NCI-H345 treated with DMSO at 0.1 percent for 48 hours (cell line): ENCODE results near the gene PHF14.

Experiments used
- DNase-seq: peaks from one replicate; lab custom pipeline; 2025; ENCODE audit not compliant: unreplicated experiment; lab: John Stamatoyannopoulos, UW

PHF14 gene

DNA sequence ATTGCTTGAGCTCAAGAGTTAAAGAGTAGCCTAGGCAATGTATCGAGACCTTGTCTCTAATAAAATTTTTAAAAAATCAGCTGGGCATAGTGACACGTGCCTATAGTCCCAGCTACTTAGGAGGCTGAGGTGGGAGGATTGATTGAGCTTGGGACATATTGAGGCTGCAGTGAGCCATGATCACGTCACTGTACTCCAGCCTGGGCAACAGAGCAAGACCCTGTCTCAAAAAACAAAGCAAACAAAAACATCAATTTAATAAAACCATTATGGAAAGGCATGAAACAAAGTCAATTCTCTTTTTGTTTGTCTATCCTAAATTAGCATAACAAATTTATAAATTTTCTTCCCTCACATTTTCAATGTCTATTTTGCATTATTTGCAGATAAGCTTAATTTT lies 108.4 kb downstream of the PHF14 start:
- DNase-seq = no peak

GRCh38 chr7:11082552-11083213 lies 109.0 kb downstream of the PHF14 start:
- DNase-seq = no peak

DNA sequence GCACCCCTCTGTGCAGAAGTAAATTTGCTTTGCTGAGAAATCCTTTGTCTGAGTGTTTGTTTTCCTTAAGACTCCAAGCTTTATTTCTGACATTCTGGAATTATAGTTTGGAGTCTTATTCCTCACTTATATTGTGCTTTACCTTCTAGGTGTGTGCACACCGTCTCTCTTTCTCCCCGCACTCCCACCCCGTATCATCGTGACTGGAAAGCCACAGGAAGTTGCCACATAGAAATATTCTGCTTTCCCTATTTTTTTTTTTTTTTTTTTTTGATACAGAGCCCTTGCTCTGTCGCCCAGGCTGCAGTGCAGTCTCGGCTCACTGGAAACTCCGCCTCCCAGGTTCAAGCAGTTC lies 109.5 kb downstream of the PHF14 start:
- no peak for DNase-seq

GRCh38 chr7:11104578-11104977 lies 130.9 kb downstream of the PHF14 start:
- DNase-seq = no peak

- no peak for DNase-seq
Observed at GRCh38 chr7:11109659-11110058, 136.0 kb downstream of the PHF14 start.

- no peak for DNase-seq
Observed at GRCh38 chr7:11120068-11120664, 146.5 kb downstream of the PHF14 start.

GRCh38 chr7:11120675-11121220 lies 147.1 kb downstream of the PHF14 start:
- no peak for DNase-seq

DNA sequence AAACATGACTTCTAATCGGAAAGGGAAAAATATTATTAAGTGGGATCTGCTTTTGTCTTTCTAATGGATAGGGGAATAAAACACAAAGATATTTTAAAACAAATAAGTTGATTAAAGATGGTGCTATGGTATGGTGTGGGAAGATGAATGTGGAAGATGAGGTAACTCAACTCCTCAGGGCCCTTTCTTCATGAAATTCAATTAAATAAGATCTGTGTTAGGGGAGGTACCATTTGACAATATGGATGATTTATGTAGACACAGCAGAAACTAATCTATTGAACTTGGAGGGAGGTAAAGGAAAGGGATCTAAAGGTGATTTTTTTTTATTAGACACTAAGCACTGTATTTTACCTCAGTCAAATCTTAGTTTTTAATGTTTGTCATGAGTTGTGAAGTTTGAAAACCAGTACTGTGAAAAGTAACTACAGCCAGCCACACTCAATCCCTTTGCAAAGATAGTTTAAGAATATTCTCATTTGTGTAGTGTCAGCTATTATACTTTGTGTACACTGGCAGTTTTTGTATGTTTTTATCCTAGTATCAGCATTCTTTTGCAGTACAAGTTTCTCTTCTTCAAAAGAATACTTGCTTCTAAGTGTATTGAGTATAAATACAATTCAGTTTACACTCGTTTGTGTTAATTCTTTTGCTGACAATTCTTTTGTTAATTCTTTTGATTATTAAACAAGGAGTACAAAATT lies 151.3 kb downstream of the PHF14 start:
- no peak for DNase-seq

DNA sequence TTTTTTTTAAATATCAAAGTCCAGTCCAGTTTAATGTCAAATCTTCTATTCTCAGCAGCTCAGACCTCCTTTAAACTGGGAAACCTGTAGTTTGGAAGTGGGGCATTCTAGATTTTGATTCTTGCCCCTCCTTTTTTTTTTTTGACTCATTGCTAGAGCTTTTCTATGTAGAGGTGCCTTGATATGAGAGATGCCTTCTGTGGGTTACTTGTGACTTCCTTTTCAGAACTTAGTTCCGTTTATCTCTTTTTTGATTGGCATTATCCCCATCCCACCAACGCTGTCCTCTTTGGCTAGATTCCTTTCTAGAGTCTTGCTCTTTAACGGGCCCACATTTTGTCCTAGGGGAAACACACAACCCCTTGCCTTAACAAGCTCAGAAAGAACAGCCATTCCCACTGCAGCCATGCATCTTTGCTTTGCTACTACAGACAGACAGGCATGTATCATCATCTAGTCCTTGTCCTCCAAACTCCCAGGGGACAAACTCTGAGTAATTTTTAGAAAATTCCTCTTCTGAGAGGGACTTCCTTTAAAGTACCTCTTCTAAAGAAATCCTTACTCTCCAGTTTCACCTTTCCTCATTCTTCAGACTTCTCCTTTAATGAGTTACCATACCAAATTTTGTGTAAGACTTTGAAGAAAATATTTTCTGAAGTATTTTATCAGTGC lies 153.6 kb downstream of the PHF14 start:
- no peak for DNase-seq

GRCh38 chr7:11127988-11128387 lies 154.3 kb downstream of the PHF14 start:
- DNase-seq = no peak

- no peak for DNase-seq
Observed at GRCh38 chr7:11128498-11128897, 154.8 kb downstream of the PHF14 start.

DNA sequence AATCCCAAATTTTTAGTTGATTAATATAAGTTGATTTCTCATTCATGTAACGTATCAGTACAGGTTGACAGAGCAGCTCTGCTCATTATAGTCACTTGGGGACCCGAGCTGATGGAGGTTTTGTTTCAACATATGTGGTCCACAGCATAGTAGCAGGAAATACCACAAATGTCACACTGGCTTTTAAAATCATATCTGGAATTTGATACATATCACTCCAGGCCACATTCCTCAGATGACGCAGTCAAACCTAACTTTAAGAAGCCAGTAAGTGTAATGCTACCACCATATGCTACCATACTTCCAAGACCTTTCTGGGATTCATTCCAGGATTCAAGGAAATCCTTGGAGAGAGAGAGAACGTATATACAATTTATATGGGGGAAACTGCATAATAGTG lies 156.3 kb downstream of the PHF14 start:
- no peak for DNase-seq

DNA sequence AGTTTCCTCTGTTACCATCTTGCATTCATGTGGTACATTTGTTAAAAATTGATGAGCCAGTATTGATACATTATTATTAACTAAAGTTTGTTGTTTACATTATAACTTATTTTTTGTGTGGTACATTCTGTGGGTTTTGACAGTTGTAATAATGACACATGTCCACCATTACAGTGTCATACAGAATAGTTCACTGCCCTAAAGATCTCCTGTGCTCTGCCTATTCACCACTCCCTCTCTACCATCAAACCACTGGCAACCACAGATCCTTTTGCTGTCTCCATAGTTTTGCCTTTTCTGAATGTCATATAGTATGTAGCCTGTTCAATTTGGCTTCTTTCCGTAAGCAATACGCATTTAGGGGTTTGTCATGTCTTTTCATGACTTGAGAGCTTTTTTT lies 156.9 kb downstream of the PHF14 start:
- DNase-seq = no peak

GRCh38 chr7:11133436-11133959 lies 159.8 kb downstream of the PHF14 start:
- DNase-seq = no peak

DNA sequence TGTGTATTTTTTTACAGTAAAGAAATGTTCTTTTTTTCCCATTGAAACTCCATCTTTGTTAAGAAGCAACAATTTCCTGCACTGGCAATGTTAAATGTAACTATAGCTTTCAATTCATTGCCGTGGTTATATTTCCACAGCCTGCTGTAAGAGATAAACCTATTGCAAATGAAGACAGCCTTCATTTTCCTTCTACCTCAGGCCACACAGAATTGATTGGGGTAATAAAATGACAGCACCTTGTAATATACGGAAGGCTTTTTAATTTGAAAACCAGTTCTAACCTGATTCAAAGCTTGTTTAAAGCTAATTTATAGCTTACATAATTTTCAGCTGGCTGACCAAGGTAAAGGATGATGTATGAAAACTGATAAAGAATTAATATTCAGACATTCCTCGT lies 161.9 kb downstream of the PHF14 start:
- DNase-seq = no peak

DNA sequence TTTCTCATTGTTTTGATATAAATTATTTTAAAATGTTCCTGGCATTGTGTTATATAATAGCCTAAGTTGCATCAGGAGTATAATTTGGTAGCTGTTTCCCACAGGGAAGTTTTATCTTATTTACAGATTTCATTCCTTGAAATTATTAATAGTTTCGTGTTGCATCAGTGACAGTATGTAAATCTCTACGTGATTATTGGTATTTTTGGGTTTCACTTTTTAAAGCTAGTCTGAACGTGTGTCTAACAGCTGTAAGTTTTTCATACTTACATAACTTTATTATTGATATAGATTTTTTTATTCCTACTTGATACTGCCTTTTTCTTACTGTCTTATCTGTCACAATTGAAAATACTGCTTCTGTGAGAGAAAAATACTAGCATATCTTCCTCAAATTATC lies 167.9 kb downstream of the PHF14 start:
- no peak for DNase-seq

DNA sequence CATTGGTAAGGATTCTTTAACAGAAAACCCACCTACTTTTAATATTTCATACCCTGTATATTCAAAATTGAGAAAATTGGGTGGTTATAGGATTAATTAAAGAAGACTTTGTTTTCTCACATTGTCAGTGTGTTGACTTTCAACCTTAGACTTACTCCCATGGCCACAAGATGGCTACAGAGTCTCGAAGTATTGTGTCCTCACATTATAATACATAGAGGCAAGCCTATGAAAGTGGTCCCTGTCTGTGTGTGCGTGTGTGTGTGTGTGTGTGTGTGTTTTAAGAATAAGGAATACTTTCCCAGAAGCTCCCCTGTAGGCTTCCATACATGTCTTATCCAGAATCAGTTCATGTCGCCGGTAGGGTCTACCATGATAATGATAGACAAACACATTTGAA lies 180.0 kb downstream of the PHF14 start:
- no peak for DNase-seq

DNA sequence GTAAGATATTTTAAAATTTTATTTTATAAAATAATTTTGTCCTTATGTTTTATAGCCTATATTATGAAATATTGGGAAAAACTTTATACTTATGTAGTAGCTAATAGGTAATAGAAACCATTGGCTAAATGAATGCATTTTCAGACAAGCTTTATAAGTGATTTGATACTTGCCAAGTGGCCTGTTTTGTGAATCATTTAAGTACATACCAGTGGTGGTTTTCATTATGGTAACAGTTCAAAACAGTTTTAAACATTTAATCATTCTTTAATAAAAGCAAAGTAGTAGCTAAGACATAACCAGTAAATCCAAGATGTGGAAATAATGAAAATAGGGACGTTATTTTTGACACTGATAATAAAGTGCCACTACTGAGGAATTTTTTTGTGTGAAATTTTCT lies 182.2 kb downstream of the PHF14 start:
- DNase-seq = no peak

- DNase-seq = no peak
Observed at GRCh38 chr7:11161499-11161898, 187.8 kb downstream of the PHF14 start.

GRCh38 chr7:11163220-11163619 lies 189.5 kb downstream of the PHF14 start:
- no peak for DNase-seq

GRCh38 chr7:11166051-11166450 lies 192.4 kb downstream of the PHF14 start:
- no peak for DNase-seq
